K562 (cell line): Measurements from ENCODE around the gene NAT10. TPM values are rescaled to one million over a fixed set of nuclear protein-coding genes. Genes with fewer than 3 reads are reported as not detected.

ENCODE experiments used
- ATAC-seq: fragments of 200-7000 bp; cut with Tn5 transposase; 3 replicates; pipeline ENCODE4 v1.9.1; 2020; ENCODE audit warnings: moderate library complexity
- BruUV-seq: library from RNA; stranded (reverse); fragments of 400-500 nt; replicated peaks from 2 replicates; lab custom pipeline; 2021; lab: Mats Ljungman, UMichigan
- CTCF ChIA-PET: fragments of 300-600 bp; formaldehyde crosslinking; extraction: SDS; loops from one replicate; lab custom pipeline; 2021; ENCODE audit warnings: low intra/inter-chr PET ratio; lab: Yijun Ruan, JAX
- POLR2A ChIA-PET: fragments of 300-600, 350-650 bp; sonication (Branson Sonifier 250); formaldehyde crosslinking; extraction: SDS; loops from one replicate; lab custom pipeline; 2021; ENCODE audit warnings: antibody characterized with exemption, inconsistent platforms; lab: Yijun Ruan, JAX
- DNase-seq, 4 experiments: peaks; one replicate each; pipeline versions ENCODE4 v3.0.0 to v3.0.0-alpha.2; 2011 to 2018; ENCODE audit warnings: low spot score in 3 of 4, mixed read lengths in 3 of 4; ENCODE audit errors: extremely low read depth in 1 of 4
- FAIRE-seq: peaks from 2 replicates; lab custom pipeline; 2011; peaks lifted over from hg19 to GRCh38; lab: Jason Lieb, UNC
- H2AFZ ChIP-seq: 2 replicates; pipeline ENCODE4 v1.6.0; 2011; ENCODE audit warnings: low read depth, low read length, control low read depth, inconsistent platforms
- H3K27ac ChIP-seq: fragments of 200-600 bp; 3 replicates; pipeline ENCODE4 v1.8.0; 2011; ENCODE audit warnings: low read depth, mild to moderate bottlenecking, control low read depth, inconsistent platforms, low read length, moderate library complexity, mixed read lengths; ENCODE audit errors: extremely low read depth
- H3K27me3 ChIP-seq, 2 experiments: fragments of 300-600 bp in 1 of 2; 2 replicates in 1 of 2; 3 replicates in 1 of 2; pipeline versions ENCODE4 v1.6.0 to v1.8.0; 2011; ENCODE audit warnings: inconsistent platforms in 2 of 2, low read length in 2 of 2, mild to moderate bottlenecking in 1 of 2, mixed read lengths in 1 of 2, moderate library complexity in 1 of 2; ENCODE audit not compliant: control insufficient read depth in 2 of 2, insufficient read depth in 2 of 2
- H3K36me3 ChIP-seq: fragments of 300-600 bp; 3 replicates; pipeline ENCODE4 v1.8.0; 2011; ENCODE audit warnings: mild to moderate bottlenecking, low read length, inconsistent platforms; ENCODE audit not compliant: control insufficient read depth, insufficient read depth
- H3K4me1 ChIP-seq, 2 experiments: fragments of 200-600 bp in 1 of 2; replicated peaks in 1 of 2; 2 replicates in 1 of 2; 3 replicates in 1 of 2; pipeline versions ENCODE4 v1.5.1 to v1.8.0; 2011; ENCODE audit warnings: inconsistent platforms in 2 of 2, low read length in 2 of 2, mild to moderate bottlenecking in 1 of 2, mixed read lengths in 1 of 2, moderate library complexity in 1 of 2; ENCODE audit not compliant: control insufficient read depth in 2 of 2, insufficient read depth in 2 of 2
- H3K4me2 ChIP-seq: 2 replicates; pipeline ENCODE4 v1.6.1; 2011; ENCODE audit warnings: low read length, control low read depth, inconsistent platforms, mixed read lengths; ENCODE audit not compliant: insufficient read depth
- H3K4me3 ChIP-seq: fragments of 200-600 bp; sonication (generic), shearing (Covaris generic); 2 replicates; pipeline ENCODE4 v1.5.1; 2016; ENCODE audit warnings: control low read depth, inconsistent platforms
- H3K79me2 ChIP-seq: fragments of 200-600 bp; 3 replicates; pipeline ENCODE4 v1.8.0; 2011; ENCODE audit warnings: low read length, inconsistent platforms; ENCODE audit not compliant: control insufficient read depth, insufficient read depth
- H3K9ac ChIP-seq, 2 experiments: 2 replicates each; pipeline versions ENCODE4 v1.6.0 to v1.6.1; 2011; ENCODE audit warnings: low read depth in 2 of 2, low read length in 2 of 2, control low read depth in 1 of 2, inconsistent platforms in 1 of 2, mild to moderate bottlenecking in 1 of 2, mixed read lengths in 1 of 2; ENCODE audit not compliant: insufficient read depth in 1 of 2
- H3K9me1 ChIP-seq: one replicate; pipeline ENCODE4 v1.6.0; 2011; ENCODE audit warnings: inconsistent platforms, mild to moderate bottlenecking, low read length, moderate library complexity; ENCODE audit not compliant: control insufficient read depth, insufficient read depth
- H3K9me3 ChIP-seq: replicated peaks from 2 replicates; pipeline ENCODE4 v1.5.1; 2011; ENCODE audit warnings: low read depth, low read length, inconsistent platforms; ENCODE audit not compliant: control insufficient read depth, insufficient read depth
- H4K20me1 ChIP-seq: replicated peaks from 2 replicates; pipeline ENCODE4 v1.6.1; 2011; ENCODE audit warnings: low read length, inconsistent platforms, mixed read lengths; ENCODE audit not compliant: control insufficient read depth, insufficient read depth
- CAMTA2 ChIP-seq: fragments of 250-450 bp; sonication (Bioruptor Pico); conservative IDR thresholded peaks from 2 replicates; pipeline ENCODE4 v1.5.1; 2022
- CBX5 ChIP-seq: IDR thresholded peaks from 2 replicates; pipeline ENCODE4 v1.6.1; 2014; ENCODE audit warnings: low read depth, borderline replicate concordance
- KAT7 ChIP-seq: sonication (generic); formaldehyde crosslinking; IDR thresholded peaks from 2 replicates; pipeline ENCODE4 v1.8.0; 2022; ENCODE audit warnings: missing genetic modification reagents, mild to moderate bottlenecking, borderline replicate concordance
- MTA1 ChIP-seq: fragments of 450-650 bp; IDR thresholded peaks from 2 replicates; pipeline ENCODE4 v1.6.1; 2017; ENCODE audit warnings: borderline replicate concordance
- POLR2B ChIP-seq: fragments of 450-650 bp; IDR thresholded peaks from 2 replicates; pipeline ENCODE4 v1.6.1; 2018; ENCODE audit warnings: low read depth; ENCODE audit not compliant: partially characterized antibody
- TBL1XR1 ChIP-seq, 2 experiments: IDR thresholded peaks; 2 replicates each; pipeline ENCODE4 v1.6.1; 2012; ENCODE audit warnings: improper control_type of control experiment in 2 of 2, low read length in 2 of 2, mild to moderate bottlenecking in 1 of 2
- TBP ChIP-seq: optimal IDR thresholded peaks from 2 replicates; pipeline ENCODE3; 2011; ENCODE audit warnings: low read depth, low read length, improper control_type of control experiment
- WGBS: fragments of 100-300 bp; shearing (Covaris generic); methylation state at CpG from one replicate; pipeline ENCODE4 v1.1.6; 2016; ENCODE audit warnings: low coverage, mixed read lengths; ENCODE audit not compliant: insufficient coverage; ENCODE audit errors: missing lambda C conversion rate; 5-methylcytosine and 5-hydroxymethylcytosine counted together
- in situ Hi-C: fragments of 300-500 bp; cut with MboI; formaldehyde crosslinking; loops from 4 replicates; pipeline ENCODE4 v1.15.0; 2018; ENCODE audit warnings: inconsistent platforms, mixed read lengths
- intact Hi-C: fragments of 100-400 bp; cut with micrococcal nuclease; formaldehyde crosslinking; loops from 2 replicates; pipeline ENCODE4 v1.14.2; 2022
- polyA plus RNA-seq, 8 experiments: library from polyadenylated mRNA; depleted of rRNA in 4 of 8; stranded (reverse) in 5 of 8; unstranded in 3 of 8; fragments of >200 nt; fragmentation: Nextera tagmentation in 2 of 8; fragmentation: Illumina TruSeq in 1 of 8; extraction: Ambion mirVana in 2 of 8; extraction: Trizol in 1 of 8; gene quantifications; 2 replicates each; pipeline versions ENCODE4 v1.2.1 to v1.2.3, GENCODE V29; 2011 to 2014; ENCODE audit warnings: inconsistent platforms in 1 of 8, missing spikeins in 1 of 8
- total RNA-seq, 7 experiments: library from RNA; depleted of rRNA in 6 of 7; stranded (reverse); fragments of >200 nt in 6 of 7; fragmentation: Illumina TruSeq in 2 of 7; extraction: Trizol in 2 of 7; gene quantifications; 2 replicates each; pipeline versions ENCODE4 v1.2.1 to v1.2.3, GENCODE V29; 2011 to 2021; ENCODE audit warnings: low replicate concordance in 1 of 7
- TF ChIP-seq, protein P1 (sequence below): sonication (generic); formaldehyde crosslinking; IDR thresholded peaks from 2 replicates; pipeline ENCODE4 v1.8.0; 2022; ENCODE audit warnings: mild to moderate bottlenecking, low read depth, missing genetic modification reagents

NAT10 gene
- total and polyA plus RNA-seq, 9 of the 15 experiments (the other 6 are each of a cell fraction or from before 2014, with no cell fraction given): 55.4 to 125 (median 86.3) TPM

- H3K9me1 ChIP-seq: no peaks in the 10 kb centered on the region
- H3K79me2 ChIP-seq: no peaks in the 10 kb centered on the region
- TF ChIP-seq KAT7 (CRISPR knock-in tag) (no peak), TBP (no peak), POLR2B (no peak), CBX5 (no peak), MTA1 (no peak), TBL1XR1 (IDR thresholded peaks at IDR 0.05; ENCODE audit: low read length in 2 of 2) (no peak), CAMTA2 (CRISPR knock-in tag) (no peak)
- TF ChIP-seq, protein P1, sequence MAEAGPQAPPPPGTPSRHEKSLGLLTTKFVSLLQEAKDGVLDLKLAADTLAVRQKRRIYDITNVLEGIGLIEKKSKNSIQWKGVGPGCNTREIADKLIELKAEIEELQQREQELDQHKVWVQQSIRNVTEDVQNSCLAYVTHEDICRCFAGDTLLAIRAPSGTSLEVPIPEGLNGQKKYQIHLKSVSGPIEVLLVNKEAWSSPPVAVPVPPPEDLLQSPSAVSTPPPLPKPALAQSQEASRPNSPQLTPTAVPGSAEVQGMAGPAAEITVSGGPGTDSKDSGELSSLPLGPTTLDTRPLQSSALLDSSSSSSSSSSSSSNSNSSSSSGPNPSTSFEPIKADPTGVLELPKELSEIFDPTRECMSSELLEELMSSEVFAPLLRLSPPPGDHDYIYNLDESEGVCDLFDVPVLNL (CRISPR knock-in tag): no peak
- 0 out of 2 replicates have a peak, but pooled peaks cover 3% of the 10 kb centered on the region for H4K20me1 ChIP-seq
- peaks cover 19 to 64% of the 10 kb centered on the region in 2 experiments; a peak in 4 of 5 replicates for H3K27me3 ChIP-seq
- H3K9ac ChIP-seq: no peak overlapping the region
- FAIRE-seq: no peak
- H3K4me3 ChIP-seq: no peak overlapping the region
- no peak for ATAC-seq
- intact Hi-C loops (no loop called here), in situ Hi-C loops (no loop called here)
- H2AFZ ChIP-seq: no peak overlapping the region
- POLR2A ChIA-PET: no interaction called here
- no peaks in the 10 kb centered on the region for H3K36me3 ChIP-seq
- CTCF ChIA-PET: no interaction called here
- no peaks in the 10 kb centered on the region for H3K9me3 ChIP-seq
- H3K4me2 ChIP-seq: no peak overlapping the region
- DNase-seq: no peak
- no peaks in the 10 kb centered on the region for H3K4me1 ChIP-seq
- H3K27ac ChIP-seq: no peak overlapping the region
- WGBS: 10% methylated on average over 9 of the region's 9 CpGs
- no TSS peak for BruUV-seq
These were observed 83.8 kb downstream of the NAT10 start for GRCh38 chr11:34189191-34189590.
